ENCODE data around the gene POMT1.
"Not testable (repeated sequence)": the region's sequence is repeated elsewhere in the genome, so short reads cannot be mapped to it uniquely, and the experiment has no call there.

The POMT1 gene

GRCh38 chr9:131499254-131499767 is 3.4 kb upstream of the POMT1 start:
- DNase-seq (ENCODE audit: low read depth) = no peak

- DNase-seq (ENCODE audit: low read depth) = no peak
Measured at GRCh38 chr9:131500377-131500776, 2.3 kb upstream of the POMT1 start.

- no peak for DNase-seq (ENCODE audit: low read depth)
Measured at GRCh38 chr9:131500939-131501541, 1.7 kb upstream of the POMT1 start.

GRCh38 chr9:131503626-131504465 is 1.1 kb downstream of the POMT1 start:
- DNase-seq (ENCODE audit: low read depth) = no peak

GRCh38 chr9:131505012-131505411 is 2.3 kb downstream of the POMT1 start:
- DNase-seq (ENCODE audit: low read depth) = no peak

- no peak for DNase-seq (ENCODE audit: low read depth)
Measured at GRCh38 chr9:131511416-131511815, 8.7 kb downstream of the POMT1 start.

GRCh38 chr9:131511880-131512279 is 9.2 kb downstream of the POMT1 start:
- DNase-seq (ENCODE audit: low read depth) = no peak

- no peak for DNase-seq (ENCODE audit: low read depth)
Measured at GRCh38 chr9:131513177-131513576, 10.5 kb downstream of the POMT1 start.

- not testable (repeated sequence) for DNase-seq (ENCODE audit: low read depth)
Measured at GRCh38 chr9:131515559-131516031, 12.9 kb downstream of the POMT1 start.

- DNase-seq (ENCODE audit: low read depth) = no peak
Measured at GRCh38 chr9:131516100-131516499, 13.4 kb downstream of the POMT1 start.

- no peak for DNase-seq (ENCODE audit: low read depth)
Measured at GRCh38 chr9:131516930-131517329, 14.2 kb downstream of the POMT1 start.

GRCh38 chr9:131517761-131518190 is 15.1 kb downstream of the POMT1 start:
- no peak for DNase-seq (ENCODE audit: low read depth)

GRCh38 chr9:131518553-131518952 is 15.8 kb downstream of the POMT1 start:
- DNase-seq (ENCODE audit: low read depth) = no peak

GRCh38 chr9:131520503-131520902 is 17.8 kb downstream of the POMT1 start:
- DNase-seq (ENCODE audit: low read depth) = no peak

GRCh38 chr9:131521203-131521602 is 18.5 kb downstream of the POMT1 start:
- no peak for DNase-seq (ENCODE audit: low read depth)

- DNase-seq (ENCODE audit: low read depth) = no peak
Measured at GRCh38 chr9:131521822-131522221, 19.1 kb downstream of the POMT1 start.

GRCh38 chr9:131522257-131523085 is 19.8 kb downstream of the POMT1 start:
- no peak for DNase-seq (ENCODE audit: low read depth)

- DNase-seq (ENCODE audit: low read depth) = no peak
Measured at GRCh38 chr9:131523086-131523388, 20.3 kb downstream of the POMT1 start.

- no peak for DNase-seq (ENCODE audit: low read depth)
Measured at GRCh38 chr9:131523451-131524435, 21.0 kb downstream of the POMT1 start.

- no peak for DNase-seq (ENCODE audit: low read depth)
Measured at GRCh38 chr9:131524665-131525315, 22.1 kb downstream of the POMT1 start.
